NCI-H187 treated with DMSO at 0.1 percent for 48 hours (cell line): ENCODE data around the gene MMRN2.

Experiments used
- DNase-seq: peaks from one replicate; lab custom pipeline; 2025; lab: John Stamatoyannopoulos, UW

MMRN2 gene

DNA sequence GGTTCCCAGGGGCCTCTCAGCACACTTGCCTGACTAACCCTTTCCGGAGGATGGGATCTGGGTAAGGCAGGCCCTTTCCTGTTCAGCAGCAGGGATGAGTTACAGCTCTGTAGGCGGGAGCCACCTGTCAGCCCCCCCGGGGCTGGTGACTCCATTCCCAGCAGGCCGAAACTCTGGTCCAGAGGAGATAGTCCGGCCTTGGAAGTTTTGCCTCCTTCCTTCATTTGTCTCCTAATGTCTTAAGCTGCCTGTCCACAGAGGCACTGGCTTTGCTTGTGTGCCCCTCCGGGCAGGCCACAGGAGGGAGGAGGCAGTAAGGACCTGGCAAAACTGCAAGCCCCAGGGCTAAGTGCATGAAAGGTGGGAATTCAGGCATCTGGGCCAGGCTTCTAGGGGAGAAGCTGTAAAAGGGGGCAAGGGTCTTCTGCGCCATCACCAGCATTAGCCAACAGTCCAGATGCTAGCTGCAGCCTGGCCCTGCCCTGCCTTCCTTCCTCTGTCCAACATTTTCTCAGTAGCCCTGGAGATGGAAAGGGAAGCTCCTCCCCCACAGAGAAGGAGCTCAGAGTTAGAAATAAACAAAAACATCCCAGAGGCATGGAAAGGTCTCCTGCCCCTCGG lies 12.1 kb upstream of the MMRN2 start:
- DNase-seq, result no peak

DNA sequence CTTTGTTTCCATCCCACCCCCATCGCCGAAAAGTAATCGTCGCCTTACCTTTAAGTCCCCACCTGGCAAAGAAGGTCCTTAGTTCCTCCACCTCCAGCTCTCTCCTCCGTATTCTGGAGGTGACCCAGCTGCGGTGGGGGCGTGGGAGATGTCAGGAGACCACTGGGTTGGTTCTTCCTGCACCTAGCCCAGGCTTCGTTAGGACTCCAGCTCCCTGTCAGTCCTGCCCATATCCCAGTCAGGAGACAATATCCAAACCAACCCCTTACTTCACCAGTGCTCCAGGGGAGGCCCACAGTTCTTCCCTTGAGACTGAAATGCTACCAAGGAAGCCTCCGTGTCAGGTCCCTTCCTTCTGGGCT lies 11.6 kb upstream of the MMRN2 start:
- no peak for DNase-seq

DNA sequence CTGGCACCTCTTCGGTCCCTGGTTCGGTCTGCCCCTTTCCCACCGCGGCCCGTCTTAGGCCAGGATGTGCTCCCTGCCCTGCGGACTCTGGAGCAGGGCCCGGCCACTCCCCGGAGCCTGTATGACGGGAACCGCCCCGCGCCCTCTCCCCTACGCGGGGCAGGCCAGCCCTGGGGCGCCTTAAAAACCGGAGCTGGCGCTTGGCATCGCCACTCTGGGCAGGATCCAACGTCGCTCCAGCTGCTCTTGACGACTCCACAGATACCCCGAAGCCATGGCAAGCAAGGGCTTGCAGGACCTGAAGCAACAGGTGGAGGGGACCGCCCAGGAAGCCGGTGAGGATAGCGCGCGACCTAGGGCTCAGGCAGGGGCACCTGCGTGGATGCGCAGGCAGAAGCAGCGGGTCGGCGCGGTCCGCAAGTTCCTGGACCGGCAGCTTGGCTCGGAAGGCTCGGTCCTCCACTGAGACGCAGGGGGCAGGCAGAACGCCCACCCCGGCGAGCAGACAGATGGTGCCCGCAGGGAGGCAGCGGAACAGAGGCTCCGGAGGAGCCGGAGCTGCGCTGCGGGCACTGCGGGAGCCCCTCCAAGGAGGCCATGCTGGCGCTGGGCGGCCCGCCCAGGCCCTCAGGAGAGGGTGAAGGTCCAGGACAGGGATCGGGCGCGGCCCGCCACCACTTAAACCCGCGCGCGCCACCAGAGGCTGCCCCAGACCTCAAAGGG lies 11.0 kb upstream of the MMRN2 start, which contains the start of gene ADIRF:
Gene ADIRF, plus strand, starts transcription at position 212 of the 723 bp plus-strand sequence. Its CDS starts 63 bp downstream, at position 275.
- DNase-seq, result no peak

DNA sequence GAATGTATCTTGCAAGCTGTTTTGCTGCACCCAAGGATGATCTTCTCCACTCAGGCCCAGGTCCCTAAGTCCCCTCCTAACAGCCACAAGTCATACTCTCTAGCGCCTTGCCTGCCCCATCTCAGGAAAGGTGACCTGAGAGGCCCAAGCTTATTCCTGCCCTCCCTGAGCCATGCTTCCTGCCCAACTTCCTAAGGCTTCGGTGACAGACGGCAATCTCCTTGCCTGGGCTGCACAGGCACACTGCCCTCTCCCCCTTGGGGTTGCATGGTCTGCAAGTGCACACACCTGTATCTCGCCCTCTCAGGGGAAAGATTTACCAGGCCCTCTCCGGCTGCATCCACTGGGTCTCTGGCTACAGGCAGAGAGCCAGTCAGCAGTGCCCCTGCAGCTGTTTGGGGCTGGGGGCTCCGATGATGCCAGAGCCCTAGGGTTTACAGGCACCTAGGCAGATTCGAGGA lies 10.1 kb upstream of the MMRN2 start:
- no peak for DNase-seq

DNA sequence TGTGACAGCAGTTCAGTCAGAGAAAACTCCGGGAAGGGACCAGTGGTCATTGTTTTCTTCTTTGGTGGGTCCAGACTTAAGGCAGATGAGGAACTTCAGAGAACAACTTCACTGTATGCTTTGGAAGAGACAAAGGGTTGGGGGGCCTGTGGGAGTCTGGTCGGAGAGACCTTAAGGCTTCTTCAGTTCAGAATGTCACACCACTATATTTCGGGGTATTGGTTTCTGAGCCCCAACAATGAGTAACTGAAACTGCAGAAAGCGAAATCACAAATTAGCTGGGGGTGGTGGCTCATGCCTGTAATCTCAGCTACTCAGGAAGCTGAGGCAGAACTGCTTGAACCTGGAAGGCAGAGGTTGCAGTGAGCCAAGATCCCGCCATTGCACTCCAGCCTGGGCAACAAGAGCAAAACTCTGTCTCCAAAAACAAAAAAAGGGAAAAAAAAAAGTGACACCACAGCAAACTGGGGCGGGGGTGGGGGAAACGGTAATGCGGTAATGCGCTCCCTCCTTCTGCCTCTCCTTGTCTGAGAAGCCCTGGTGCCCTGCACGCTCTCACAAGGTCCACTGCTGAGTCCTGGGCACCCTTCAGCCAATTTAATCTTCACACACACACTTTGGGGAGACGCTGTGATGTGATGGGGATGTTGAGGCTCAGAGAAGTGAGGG lies 8.7 kb upstream of the MMRN2 start:
- no peak for DNase-seq

DNA sequence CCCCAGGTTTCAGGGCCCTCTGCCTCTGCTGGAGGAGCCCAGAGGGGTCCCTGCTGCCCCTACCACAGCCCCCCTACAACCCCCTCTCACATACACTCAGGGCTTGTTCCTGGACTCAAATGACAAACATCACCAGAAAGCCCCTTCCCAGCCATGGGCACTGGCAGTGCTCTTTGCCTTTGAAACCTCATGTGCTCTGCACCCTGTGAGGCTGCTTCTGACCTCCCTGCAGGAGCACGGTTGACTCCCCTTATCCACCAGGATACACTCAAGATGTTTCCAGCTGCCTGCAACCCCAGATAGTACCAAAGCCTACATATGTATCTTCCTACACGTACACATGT lies 7.4 kb upstream of the MMRN2 start:
- no peak for DNase-seq

DNA sequence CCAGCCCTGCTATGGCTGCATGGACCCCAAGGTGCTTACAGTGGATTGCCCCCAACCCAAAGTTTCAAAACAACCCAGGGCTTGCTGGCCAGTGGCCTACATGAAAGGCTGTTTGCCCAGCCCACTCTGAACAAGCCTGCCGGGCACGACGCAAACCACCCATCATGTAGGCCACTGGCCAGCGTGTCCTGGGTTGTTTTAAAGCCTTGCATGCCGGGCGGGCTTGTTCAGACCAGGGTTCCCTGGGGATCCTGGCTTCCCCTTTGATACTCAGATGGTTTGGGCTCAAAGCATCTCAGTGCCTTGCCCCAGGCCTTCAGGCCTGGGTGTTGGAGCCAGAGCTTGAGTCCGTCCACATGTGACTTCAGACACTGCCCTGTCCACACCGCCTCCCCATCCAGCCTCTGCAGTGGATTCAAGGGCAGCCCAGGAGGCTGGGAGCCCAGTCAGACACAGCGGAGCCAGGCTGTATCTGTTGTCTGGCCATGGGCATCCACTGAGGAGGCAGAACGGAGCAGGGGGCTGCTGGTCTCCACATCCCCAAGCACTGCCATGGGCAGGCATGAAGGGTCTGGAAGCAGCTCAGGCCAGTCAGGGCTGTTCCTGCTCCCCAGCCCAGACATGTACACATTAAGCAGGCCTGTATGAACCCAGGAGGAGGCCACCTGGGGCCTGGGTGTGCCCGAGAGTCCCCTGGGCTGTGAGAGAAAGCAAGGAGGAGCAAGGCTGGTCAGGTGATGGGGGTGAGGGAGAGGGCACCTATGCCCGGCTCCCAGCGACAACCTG lies 6.8 kb upstream of the MMRN2 start:
- no peak for DNase-seq

DNA sequence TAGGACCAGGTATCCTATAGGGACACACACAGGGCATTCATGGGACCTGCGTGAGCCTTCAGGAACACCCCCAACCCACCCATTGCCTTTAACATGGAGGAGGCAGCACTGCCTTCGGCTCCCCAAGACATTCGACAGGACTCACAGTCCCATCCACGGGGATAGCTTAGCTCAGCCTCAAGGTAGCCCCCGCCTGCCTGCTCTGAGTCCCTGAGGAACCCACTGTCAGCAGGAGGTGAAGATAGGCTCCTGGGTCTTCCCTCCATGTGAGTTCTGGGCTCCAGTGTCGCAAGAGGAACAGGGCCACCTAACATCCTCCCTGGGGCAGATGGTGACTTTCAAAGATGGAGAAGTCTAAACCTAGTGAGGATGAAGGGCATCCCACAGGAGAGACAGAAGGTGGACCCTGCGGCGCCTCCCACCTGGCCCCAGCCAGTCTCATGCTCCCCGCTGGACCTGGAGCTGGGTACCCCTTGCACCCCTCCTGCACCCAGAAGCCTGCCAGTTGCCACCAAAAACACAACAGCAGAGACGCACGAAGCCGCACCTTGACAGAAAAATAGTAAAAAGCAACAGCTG lies 6.0 kb upstream of the MMRN2 start:
- no peak for DNase-seq

DNA sequence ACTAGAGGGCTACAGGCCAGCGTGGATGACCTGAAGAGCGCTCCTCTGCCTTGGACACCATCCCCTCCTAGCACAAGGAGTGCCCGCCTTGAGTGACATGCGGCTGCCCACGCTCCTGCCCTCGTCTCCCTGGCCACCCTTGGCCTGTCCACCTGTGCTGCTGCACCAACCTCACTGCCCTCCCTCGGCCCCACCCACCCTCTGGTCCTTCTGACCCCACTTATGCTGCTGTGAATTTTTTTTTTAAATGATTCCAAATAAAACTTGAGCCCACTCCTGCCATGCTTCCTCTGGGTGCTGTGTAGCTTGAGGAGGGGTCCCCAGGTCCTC lies 5.5 kb upstream of the MMRN2 start:
- no peak for DNase-seq

DNA sequence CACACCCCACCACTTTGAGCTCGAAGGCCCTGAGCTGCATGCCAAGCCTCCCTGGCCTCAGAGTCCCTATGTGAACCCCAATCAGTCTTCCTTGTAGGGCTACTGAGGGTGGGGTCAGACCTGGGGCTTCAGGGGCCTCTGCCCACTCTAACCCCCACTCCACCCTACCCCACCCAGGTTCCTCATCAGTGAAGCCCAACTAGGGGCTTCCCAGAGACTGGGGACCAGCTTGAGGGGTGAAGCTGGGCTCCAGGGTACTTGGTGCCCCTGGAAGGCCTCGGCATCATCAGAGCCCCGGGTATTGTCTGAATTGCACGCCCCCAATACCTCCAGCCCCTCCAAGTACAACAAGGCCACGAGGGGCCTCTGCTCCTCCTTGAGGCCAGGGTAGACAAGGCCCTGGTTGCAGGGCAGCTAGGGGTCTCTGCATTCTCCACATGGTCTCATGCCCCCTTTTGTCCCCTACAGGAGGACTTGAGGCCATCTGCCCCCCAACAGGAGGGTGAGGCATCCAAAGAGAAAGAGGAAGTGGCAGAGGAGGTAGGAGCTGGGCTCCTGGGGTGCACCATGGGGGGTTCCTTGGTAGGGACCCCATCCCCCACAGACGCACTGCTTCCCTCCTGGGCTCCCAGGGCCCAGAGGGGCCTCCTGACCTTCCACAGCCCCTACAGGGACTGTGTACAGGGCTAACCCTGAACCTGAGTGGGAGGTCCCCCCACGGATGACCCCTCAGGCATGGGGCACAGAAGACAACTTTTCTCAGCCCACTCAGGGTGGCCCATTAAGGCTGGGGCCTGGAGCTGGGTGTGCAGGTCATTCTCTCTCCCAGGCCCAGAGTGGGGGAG lies 4.9 kb upstream of the MMRN2 start:
- no peak for DNase-seq

DNA sequence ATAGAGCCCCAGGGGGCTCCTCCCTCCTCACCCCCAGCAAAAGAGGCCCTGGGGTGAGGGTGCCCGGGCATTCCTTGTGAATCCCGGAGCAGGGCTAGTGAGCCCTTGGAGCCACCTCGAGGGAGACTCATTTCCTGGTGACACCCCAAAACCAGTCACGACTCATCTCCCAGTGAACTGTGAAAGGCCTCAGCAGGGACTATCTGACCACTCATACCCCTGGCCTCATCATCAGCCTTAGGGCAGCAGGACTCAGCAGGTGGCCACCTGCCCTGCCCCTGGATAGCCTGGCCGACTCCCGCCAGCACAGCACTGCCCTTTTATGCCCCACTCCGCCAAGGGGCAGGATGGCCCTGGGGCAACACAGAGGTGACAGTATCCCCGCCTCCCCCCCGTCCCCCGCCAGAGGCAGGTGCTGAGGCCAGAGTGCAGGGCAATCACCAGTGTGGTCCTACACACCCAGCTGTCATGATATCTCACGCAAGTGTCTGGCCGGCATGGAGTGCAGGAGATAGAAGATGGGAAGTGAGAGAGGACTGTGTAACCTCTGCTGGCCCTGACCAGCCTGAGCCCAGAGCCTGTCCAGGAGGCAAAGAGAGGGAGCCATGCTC lies 4.2 kb upstream of the MMRN2 start:
- DNase-seq, result no peak

DNA sequence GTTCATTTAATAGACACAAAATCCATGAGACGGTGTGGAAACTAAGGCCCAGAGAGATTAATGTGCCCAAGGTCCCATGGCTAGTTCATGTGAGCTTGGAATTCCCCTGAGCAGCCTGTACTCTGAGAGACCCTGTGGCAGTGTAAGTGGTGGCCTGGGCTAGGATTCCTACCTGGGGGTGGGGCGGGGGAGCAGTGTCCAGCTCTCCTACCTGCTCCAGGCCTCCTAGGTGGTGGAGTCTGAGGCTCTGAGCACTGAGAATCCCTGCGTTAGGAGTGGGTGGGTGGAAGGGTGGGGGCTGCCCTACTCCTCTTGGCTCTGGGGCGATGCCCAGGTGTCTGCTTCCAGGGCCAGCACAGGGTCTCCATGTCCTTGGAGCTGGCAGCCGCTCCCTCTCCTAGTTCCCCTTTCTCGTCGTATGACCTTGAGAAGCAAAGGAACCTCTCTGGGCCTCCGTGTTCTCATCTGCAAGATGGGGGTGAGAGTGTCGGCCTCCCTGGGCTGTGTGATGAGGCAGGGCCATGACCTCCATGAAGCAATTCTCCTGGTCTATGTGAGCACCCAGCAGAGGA lies 3.5 kb upstream of the MMRN2 start:
- DNase-seq, result no peak

DNA sequence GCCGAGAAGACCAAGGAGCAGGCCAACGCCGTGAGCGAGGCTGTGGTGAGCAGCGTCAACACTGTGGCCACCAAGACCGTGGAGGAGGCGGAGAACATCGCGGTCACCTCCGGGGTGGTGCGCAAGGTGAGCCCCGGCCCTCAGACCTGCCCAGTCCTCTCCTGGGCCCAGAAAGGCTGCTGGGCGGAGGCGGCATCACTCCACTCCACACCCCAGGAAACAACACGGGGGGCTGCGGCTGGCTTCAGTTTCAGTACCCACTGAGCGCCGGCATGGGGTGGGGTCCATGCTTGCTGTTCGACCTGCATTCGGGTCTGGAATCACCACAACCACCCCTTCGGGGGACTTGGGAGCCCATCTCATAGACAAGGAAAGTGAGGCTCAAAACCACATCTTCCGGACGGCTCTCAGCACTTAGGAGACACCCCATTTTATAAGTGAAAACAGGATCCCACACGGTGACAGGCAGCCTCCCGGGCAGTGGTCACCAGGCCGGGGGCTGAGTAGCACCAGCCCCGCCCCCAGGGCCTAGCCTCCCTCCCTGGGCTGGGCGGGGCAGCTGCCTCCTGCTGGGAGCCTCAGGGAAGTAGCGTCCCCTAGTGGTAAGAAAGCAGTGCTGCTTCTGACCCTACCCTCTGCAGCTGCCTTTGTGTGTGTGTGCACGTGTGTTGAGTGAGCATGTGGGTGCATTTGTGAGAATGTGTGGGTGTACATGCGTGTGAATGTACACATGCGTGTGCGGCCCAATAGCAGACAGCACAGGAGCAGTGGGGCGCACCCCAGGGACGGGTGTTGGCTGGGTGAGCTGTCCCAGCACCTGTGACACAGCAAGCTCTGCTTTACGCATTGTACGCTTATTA lies 2.8 kb upstream of the MMRN2 start:
- no peak for DNase-seq

DNA sequence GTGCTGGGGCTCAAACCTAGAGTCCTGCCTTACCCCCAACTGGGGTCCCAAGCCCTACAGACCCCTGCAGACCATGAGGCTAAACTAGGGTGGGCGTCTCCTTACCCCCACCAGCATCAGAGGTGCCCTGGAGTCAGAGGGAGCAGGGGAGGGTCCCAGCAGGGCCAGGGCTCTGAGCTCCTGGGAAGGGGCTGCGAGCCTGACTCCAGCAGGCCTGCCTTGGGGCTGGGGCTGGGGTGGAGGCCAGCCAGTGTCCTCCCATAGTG lies 2.3 kb upstream of the MMRN2 start:
- DNase-seq, result no peak

DNA sequence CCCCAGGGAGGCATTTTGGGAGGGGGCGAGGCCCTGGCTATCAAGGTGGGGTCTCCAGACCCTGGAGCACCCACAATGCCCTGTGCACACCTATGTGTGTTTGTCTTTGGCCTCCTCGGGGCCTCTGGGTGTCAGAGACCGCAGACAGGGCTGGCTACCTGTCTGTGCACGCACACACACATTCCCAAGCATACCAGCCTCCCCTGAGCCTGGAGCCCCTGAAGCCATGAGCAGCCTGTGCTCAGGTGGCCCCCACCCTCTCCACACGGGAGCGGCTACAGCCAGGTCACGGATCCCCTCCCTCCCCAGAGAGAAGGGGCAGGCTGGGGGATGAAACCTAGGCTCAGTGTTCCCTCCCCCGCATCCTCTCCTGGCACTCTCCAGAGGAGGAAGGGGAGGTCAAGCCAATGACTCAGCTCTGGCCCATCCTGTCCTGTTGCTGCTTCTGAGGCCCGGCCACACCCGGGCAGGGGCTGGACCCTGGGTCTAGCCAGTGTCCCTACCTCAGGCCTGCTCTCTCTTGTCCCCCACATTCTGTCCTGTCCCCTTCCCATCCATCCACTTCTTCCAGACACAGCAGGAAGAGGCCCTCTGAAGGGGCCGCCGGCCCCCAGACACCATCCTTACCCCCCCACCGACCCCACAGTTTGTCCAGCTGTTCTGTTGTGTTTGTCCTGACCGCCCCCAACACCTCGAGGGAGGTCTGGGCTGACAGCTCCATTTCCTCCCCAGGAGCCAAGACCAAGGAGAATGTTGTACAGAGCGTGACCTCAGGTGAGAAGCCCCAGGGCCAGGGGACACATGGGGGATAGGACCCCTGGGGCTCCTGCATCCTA lies 1.7 kb upstream of the MMRN2 start:
- no peak for DNase-seq

DNA sequence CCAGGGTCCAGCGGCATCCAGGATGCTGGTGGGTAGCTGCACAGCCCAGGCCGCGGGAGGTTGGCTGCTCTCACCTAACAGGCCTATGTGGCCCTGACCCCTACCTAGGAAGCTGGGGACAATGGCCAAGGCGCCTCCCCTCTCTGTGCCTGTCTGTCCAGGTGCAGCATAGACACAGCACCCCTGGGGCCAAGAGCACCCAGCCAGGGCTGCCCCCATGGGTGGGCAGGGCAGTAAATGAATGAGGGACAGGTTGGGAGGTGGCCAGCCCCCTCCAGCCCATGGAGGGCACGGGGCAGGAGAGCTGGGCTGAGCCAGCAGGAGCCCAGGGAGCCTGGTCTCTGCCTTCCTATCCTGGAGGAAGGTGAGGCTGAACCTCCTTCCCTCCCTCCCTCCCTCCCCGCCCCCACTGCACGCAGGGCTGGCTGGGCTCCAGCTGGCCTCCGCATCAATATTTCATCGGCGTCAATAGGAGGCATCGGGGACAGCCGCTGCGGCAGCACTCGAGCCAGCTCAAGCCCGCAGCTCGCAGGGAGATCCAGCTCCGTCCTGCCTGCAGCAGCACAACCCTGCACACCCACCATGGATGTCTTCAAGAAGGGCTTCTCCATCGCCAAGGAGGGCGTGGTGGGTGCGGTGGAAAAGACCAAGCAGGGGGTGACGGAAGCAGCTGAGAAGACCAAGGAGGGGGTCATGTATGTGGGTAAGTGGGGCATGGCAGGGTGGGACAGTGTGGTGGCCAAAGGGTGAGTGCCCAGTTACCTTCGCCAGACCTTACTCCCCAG lies 893 bp upstream of the MMRN2 start, which contains the start of gene SNCG:
Gene SNCG, plus strand, starts transcription at position 484 of the 785 bp plus-strand sequence. Its CDS starts 99 bp downstream, at position 583.
- DNase-seq, result no peak

DNA sequence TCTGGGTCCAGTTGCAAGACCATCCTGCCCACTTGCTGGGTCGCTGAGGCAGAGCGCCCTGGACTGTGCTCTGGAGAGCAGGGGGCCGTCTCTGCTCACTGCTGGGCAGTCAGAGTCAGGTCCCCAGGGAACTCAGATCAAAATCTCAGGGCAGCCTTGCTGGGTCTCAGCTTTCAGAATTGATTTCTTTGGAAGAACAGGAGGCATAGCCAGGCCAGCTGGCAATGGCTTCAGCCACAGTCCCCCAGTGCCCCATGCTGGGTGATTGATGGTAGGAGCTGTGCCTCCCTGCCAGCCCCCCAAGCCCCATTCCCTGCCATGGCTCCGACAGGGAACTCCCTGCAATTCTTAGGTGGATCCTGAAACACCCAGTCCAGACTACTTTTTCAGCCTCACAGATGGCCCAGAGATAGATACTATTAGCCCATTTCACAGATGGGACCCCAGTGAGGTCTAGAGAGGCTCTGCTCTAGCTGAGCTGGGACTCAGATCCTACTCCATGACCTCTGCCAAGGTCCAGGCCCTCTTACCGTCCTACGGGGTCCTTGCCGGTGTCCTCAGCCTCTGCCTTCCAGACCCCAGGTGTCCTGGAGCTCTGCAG lies 467 bp downstream of the MMRN2 start:
- no peak for DNase-seq
